ENCODE measurements around the gene GNG13.

- TF ChIP-seq POLR2A (IDR thresholded peaks at IDR 0.05): no peak
- no peak for TF ChIP-seq CTCF (IDR thresholded peaks at IDR 0.05)
These were observed 21.2 kb upstream of the GNG13 start for GRCh38 chr16:821751-822150.

Measured in heart left ventricle (tissue), 13 donors.